GM12872 (cell line): ENCODE measurements around the gene CEP41.

ENCODE experiments used
- TF ChIP-seq, protein P1 (sequence below): IDR thresholded peaks from 3 replicates; pipeline ENCODE4 v1.5.1; 2011; ENCODE audit warnings: low read depth, mild to moderate bottlenecking, low read length, moderate library complexity; ENCODE audit not compliant: insufficient read depth

CEP41 gene

DNA sequence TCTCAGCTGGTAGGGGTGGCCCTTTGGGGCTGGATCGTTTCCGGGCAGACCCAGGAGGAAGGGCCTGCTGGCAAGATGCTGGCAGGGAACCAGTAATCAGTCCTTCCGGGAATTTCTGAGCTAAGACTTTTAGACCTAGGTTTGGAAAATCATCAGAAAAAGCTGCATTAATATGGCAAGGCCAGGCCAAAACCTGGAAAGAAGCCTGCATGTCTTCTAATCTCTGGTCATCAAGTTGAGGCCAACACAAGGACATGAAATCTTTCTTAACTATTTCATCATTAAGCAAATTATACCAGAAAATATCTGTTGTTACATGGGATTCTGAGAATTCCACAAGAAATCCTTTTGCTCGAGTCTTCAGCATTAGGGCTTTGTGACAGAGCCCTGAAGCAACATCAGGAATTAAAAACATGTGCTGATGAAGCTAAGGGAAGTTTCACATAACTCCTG is 40.7 kb downstream of the CEP41 start:
- TF ChIP-seq, protein P1, sequence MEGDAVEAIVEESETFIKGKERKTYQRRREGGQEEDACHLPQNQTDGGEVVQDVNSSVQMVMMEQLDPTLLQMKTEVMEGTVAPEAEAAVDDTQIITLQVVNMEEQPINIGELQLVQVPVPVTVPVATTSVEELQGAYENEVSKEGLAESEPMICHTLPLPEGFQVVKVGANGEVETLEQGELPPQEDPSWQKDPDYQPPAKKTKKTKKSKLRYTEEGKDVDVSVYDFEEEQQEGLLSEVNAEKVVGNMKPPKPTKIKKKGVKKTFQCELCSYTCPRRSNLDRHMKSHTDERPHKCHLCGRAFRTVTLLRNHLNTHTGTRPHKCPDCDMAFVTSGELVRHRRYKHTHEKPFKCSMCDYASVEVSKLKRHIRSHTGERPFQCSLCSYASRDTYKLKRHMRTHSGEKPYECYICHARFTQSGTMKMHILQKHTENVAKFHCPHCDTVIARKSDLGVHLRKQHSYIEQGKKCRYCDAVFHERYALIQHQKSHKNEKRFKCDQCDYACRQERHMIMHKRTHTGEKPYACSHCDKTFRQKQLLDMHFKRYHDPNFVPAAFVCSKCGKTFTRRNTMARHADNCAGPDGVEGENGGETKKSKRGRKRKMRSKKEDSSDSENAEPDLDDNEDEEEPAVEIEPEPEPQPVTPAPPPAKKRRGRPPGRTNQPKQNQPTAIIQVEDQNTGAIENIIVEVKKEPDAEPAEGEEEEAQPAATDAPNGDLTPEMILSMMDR, result no peak

DNA sequence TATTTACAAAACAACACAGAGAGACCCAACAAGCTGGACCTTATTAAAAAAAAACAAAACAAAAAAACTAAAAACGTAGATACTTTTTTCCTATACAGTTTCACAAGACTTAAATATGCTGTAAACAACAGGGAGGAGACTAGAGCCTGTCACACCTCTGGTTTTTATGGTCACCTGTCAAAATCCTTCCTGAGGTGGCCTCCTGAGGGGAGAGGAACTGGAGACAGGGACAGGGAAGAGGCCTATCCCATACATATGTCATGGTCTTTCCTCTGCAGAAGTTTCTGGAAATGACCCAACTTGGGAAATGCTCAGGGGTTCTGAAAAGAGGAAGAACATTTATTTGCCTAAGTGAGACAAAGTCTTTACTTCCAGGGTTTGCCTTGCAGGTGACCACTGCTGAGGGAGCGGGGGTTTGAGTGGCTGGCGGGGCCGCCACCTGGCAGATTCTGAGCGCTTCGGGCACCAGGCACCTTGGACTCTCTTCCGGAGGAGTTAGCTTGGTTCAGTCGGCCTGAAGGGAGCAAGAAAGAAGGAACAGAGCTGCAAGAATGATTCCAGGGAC is 42.2 kb downstream of the CEP41 start:
- TF ChIP-seq, protein P1, result no peak

DNA sequence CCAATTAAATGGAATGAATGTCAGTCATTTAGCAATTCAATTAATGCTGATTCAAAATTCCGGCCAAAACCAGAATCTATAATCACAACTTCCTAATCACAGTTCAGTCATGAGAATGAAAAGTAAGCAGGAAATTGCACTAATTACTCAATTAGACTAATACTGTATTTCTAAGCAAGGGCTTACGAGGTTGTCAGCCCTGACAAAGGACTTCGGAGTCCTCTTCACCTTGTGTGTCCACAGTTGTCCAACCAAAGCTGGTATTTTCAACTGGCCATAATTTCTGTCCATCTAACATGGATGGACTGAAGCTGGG is 43.1 kb downstream of the CEP41 start:
- TF ChIP-seq, protein P1, result no peak

DNA sequence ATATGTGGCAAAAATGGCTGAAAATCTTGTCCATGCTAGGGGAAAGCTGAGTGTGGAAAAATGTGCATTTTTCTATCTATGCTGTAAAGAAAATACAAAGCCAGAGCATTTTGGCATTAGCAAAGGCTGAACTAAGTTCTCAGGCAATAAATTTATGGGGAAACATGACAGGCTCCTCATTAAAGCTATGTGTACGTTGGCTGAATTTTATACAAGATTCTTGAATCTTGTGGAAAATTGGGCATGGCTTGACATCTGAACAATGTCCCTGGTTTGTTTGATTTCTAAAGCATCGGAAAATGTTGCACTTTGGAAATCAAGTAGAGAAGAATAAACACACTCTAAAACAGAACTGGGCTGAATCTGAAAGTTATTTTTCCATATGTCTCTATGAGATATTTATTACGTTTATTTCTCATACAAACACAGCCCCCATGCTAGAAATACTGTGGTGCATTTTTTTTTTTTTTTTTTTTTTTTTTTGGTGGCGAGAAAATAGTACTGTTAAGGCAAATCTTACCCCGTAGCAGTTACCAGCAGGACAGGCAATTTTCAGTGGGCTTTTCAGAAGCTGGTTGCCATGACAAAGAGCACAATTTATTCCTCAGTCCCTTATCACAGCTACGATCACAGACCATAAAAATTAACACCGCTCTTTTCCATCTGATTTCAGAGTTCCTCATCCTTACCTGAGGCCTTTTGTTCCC is 43.6 kb downstream of the CEP41 start:
- TF ChIP-seq, protein P1, result no peak

DNA sequence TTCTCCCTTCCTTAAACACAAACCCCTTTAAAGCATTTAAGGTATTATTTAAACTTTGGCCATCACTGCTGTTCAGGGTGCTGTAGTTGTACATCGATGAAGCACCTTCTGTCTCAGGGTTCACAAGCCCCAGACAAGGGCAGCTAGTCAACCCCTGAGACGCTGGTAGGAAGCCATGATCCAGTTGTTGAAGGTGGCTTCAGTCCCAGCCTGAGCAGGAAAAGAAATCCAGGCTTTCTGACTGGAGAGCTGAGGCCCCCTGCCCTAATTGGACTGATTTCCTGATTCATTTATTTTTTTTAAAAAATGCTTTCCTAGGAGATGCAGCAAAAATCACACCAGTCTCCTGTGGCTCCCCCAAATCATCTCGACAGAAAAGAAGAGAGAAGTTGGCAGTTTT is 44.7 kb downstream of the CEP41 start:
- TF ChIP-seq, protein P1, result no peak

DNA sequence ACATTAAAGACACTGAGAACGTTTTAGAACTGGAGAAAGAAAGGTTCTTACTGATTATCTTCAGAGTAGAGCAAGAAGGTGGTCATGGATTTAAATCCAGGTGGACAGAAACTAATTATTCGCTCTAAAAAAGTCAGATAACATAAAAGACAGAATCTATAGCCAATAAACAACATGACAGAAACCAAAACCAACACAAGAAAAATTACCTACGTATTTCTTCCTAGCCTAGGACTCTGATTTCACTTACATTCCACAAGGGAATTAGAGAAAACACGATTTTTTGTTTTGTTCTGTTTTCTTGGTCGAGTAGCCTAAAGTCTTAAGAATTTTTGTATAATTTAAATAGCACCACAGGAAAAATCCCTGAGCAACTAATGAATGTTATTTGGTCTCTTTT is 45.4 kb downstream of the CEP41 start:
- TF ChIP-seq, protein P1, result no peak

DNA sequence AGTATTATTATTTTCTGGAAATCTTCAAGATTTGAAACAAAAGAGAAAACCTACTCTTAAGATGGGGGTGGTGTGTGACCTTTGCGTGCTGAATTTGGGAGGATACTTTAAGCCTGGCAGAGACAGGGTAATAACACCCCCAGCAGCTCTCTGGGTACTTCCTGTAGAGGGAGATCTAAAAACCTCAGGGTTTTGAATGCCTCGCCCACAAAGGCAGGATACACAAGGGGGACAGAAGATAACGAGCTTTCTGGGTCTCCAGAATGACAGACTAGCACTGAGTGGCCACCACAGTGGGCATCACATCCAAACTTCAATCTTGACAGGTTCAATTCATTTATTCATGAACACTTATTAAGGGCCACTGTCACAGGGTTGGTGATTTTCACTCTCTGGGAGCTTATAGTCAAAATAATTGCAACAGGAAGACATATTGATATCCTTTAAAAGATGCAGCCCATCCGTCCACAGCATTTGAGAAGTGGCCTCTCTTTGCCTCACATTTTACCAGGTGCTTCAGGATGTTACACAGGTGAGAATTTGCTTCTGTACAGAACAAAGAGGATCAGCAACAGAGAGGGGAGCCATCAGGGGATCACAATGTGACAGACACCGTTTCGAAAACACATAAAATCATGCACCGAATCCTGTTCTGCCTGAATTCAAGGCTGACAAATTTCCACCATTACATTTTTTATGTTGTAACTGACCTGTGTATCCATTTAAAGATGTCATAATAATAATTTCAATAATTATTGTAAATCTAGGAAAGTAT is 46.2 kb downstream of the CEP41 start:
- TF ChIP-seq, protein P1, result no peak
